ENCODE measurements around the gene PHKG1. TPM values are rescaled to one million over a fixed set of nuclear protein-coding genes. Genes with fewer than 3 reads are reported as not detected.
"Not testable (repeated sequence)": the region's sequence is repeated elsewhere in the genome, so short reads cannot be mapped to it uniquely, and the experiment has no call there.

Gene PHKG1
- total RNA-seq, 1 donor from 2014 or later = 3.4 TPM

DNA sequence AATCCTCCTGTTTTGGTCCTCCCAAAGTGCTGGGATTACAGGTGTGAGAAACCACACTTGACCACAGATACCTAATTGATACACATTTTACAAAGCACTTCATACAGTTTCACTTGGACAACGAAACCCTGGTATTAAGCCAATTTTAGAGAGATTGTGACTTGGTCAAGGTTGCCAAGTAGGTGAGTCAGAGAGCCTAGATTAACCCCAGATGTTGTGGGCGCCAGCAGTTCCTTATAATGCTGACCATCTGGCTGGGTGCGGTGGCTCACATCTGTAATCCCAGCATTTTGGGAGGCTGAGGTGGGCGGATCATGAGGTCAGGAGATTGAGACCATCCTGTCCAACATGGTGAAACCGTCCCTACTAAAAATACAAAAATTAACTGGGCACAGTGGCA is 4.9 kb upstream of the PHKG1 start:
- H3K36me3 Mint-ChIP-seq (ENCODE audit: low read depth) = peaks cover 42% of the 10 kb centered on the region
- no peaks in the 10 kb centered on the region for H3K27me3 Mint-ChIP-seq
- DNase-seq (no peak), ATAC-seq (ENCODE audit: low read depth) (no peak)
- intact Hi-C loops (cut with micrococcal nuclease) = no loop called here
- H3K4me1 Mint-ChIP-seq = no peaks in the 10 kb centered on the region
- ChIA-PET CTCF (no interaction called here), POLR2A (no interaction called here)
- no peak overlapping the region for H3K4me3 Mint-ChIP-seq
- H3K27ac Mint-ChIP-seq = no peak overlapping the region
- no peaks in the 10 kb centered on the region for H3K9me3 Mint-ChIP-seq
- TF ChIP-seq, protein P1, sequence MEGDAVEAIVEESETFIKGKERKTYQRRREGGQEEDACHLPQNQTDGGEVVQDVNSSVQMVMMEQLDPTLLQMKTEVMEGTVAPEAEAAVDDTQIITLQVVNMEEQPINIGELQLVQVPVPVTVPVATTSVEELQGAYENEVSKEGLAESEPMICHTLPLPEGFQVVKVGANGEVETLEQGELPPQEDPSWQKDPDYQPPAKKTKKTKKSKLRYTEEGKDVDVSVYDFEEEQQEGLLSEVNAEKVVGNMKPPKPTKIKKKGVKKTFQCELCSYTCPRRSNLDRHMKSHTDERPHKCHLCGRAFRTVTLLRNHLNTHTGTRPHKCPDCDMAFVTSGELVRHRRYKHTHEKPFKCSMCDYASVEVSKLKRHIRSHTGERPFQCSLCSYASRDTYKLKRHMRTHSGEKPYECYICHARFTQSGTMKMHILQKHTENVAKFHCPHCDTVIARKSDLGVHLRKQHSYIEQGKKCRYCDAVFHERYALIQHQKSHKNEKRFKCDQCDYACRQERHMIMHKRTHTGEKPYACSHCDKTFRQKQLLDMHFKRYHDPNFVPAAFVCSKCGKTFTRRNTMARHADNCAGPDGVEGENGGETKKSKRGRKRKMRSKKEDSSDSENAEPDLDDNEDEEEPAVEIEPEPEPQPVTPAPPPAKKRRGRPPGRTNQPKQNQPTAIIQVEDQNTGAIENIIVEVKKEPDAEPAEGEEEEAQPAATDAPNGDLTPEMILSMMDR (IDR thresholded peaks at IDR 0.05) = no peak

DNA sequence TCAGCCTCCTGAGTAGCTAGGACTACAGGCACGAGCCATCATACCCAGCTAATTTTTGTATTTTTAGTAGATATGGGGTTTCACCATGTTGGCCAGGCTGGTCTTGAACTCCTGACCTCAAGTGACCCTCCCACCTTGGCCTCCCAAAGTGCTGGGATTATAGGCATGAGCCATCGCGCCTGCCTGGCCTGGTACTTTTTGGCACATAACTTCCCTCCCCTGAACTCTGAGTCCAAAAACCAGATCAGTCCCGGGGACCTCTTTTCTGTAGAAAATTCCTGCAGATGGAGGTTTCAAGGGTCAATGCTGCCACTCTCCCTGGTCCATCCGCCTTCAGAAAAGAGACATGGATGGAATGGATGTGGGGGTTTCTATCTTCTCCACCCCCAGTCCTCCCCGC is 364 bp downstream of the PHKG1 start:
- H3K36me3 Mint-ChIP-seq (ENCODE audit: low read depth) = peaks cover 14% of the 10 kb centered on the region
- intact Hi-C loops (cut with micrococcal nuclease); ATAC-seq (ENCODE audit: low read depth); H3K9me3 Mint-ChIP-seq; H3K4me1 Mint-ChIP-seq; H3K4me3 Mint-ChIP-seq; H3K27ac Mint-ChIP-seq; CTCF ChIA-PET; DNase-seq; H3K27me3 Mint-ChIP-seq: not testable (repeated sequence)
- POLR2A ChIA-PET = interaction anchor here (0.6 to 1.0 kb wide), 2 partner anchors 14 to 17 kb away, joined by 3 read pairs; partner anchors contain the start of gene CHCHD2

DNA sequence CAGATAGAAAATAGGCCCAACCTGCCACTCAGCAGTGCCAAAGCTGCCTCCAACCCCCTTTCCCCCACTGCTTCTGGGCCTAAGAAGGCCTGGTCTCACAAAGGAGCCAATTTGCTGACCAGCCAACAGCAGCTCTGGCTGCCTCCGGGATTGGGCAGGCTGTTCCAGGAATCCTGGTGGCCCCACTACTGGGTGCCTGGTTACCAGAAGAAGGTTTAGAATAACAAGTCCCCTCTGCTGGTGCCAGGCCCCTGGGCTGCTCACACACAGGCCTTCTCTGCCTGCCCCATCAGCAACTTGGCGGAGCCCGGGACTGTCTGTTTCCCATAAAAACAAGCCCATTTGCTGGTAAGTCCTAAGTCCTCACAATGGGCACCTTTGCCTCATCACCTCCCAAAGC is 1.2 kb downstream of the PHKG1 start:
- intact Hi-C loops (cut with micrococcal nuclease) = no loop called here
- DNase-seq (no peak), ATAC-seq (ENCODE audit: low read depth) (no peak)
- Mint-ChIP-seq H3K9me3 (no peaks in the 10 kb centered on the region), H3K4me3 (no peak overlapping the region), H3K36me3 (ENCODE audit: low read depth) (peaks cover 14% of the 10 kb centered on the region), H3K27me3 (no peaks in the 10 kb centered on the region), H3K4me1 (no peaks in the 10 kb centered on the region), H3K27ac (peak overlapping the region; percentile 18)
- ChIA-PET POLR2A (interaction anchor here (1.0 to 1.3 kb wide), 2 partner anchors 15 to 40 kb away, joined by 3 read pairs; partner anchors contain the start of genes CCT6A, CHCHD2 and PSPH), CTCF (no interaction called here)
- TF ChIP-seq, protein P1 (IDR thresholded peaks at IDR 0.05) = no peak

DNA sequence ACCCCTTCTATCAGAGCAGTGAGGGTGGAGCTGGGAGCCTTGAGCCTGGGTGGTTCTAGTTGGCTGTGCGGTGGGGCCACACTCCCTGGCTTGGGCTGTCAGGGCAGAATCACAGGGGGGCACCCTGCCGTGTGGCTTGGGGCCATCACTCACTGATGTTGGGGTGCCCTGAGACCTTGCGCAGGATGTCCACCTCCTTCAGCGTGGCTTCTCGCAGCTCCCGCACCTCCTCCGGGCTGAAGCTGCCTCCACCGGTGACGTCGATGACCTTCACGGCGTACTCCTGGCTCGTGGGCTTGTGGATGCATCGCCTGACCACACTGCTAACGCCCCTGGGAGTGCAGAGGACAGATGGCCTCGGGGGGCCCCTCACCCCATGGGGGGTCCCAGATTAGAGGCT is 5.3 kb downstream of the PHKG1 start:
- POLR2A ChIA-PET = no interaction called here

DNA sequence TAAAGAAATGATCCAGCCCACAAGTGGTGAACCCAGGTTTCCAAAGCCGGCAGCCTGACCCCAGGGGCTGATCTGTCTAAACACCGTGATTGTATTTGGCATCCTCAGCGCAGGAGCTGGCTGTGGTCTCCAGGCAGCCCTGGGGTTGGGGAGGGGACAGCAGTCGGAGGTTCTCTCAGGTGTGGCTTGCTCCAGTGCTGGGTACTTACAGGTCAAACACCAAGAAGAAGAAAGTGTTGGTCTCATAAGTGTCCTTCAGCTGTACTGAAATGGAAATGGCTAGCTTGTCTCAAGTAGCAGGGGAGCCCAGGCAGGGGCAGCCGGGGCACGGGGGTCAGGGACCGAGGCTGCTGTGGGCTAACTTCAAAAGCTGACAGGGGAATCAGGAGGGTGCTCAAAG is 6.0 kb downstream of the PHKG1 start:
- Mint-ChIP-seq H3K36me3 (ENCODE audit: low read depth) (peaks cover 27% of the 10 kb centered on the region), H3K27ac (no peak overlapping the region), H3K4me3 (no peak overlapping the region), H3K4me1 (no peaks in the 10 kb centered on the region), H3K9me3 (no peaks in the 10 kb centered on the region), H3K27me3 (no peaks in the 10 kb centered on the region)
- DNase-seq (no peak), ATAC-seq (ENCODE audit: low read depth) (no peak)
- TF ChIP-seq, protein P1 (IDR thresholded peaks at IDR 0.05) = no peak
- intact Hi-C loops (cut with micrococcal nuclease) = no loop called here
- ChIA-PET POLR2A (no interaction called here), CTCF (no interaction called here)

More for the DNA sequence above, 5.3 kb downstream of the PHKG1 start:
- intact Hi-C loops (cut with micrococcal nuclease) = no loop called here
- TF ChIP-seq, protein P1 (IDR thresholded peaks at IDR 0.05) = no peak
- CTCF ChIA-PET = no interaction called here
- H3K9me3 Mint-ChIP-seq = no peaks in the 10 kb centered on the region
- no peak for DNase-seq
- ATAC-seq (ENCODE audit: low read depth) = no peak
- no peaks in the 10 kb centered on the region for H3K27me3 Mint-ChIP-seq
- no peak overlapping the region for H3K4me3 Mint-ChIP-seq
- no peaks in the 10 kb centered on the region for H3K4me1 Mint-ChIP-seq
- H3K27ac Mint-ChIP-seq = no peak overlapping the region
- H3K36me3 Mint-ChIP-seq (ENCODE audit: low read depth) = peaks cover 23% of the 10 kb centered on the region
